T-helper 22 cell (primary cell): Measurements from ENCODE around the gene GATAD2B.
"Not testable (repeated sequence)": the region's sequence is repeated elsewhere in the genome, so short reads cannot be mapped to it uniquely, and the experiment has no call there.

ENCODE experiments used
- DNase-seq: peaks from one replicate; pipeline ENCODE4 v3.0.0-alpha.2; 2020; ENCODE audit warnings: low read depth

Gene GATAD2B

DNA sequence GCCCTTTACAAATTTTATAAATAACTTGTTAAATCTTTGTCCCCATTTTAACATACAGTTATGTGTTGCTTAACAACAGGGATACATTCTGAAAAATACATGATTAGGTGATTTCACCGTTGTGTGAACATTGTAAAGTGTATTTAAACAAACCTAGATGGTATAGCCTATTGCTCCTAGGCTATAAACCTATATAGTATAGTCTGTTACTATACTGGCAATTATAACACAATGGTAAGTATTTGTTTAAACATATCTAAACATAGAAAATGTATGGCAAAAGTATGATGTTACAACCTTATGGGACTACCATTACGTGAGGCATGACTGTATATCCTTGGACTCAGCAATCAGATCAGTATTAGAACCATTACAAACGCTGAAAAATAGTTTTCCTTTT lies 36.6 kb downstream of the GATAD2B start:
- no peak for DNase-seq

DNA sequence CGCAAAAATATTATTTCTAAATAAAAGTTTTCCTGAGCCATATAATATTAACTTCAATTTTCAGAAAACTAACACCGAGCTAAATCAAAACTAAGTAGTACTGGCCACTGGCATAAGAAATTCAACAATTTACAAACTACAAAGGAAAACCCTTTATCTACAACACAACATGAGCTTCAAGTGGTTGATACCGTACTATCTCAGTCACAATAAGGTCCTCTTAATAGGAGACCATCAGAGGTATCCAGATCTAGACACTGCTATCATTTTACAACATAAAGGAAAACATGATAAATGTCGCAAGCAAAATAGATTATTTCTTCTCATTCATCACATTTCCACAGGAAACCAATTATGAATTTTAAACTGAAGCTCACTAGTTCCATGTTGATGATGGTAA lies 39.5 kb downstream of the GATAD2B start:
- DNase-seq: no peak

DNA sequence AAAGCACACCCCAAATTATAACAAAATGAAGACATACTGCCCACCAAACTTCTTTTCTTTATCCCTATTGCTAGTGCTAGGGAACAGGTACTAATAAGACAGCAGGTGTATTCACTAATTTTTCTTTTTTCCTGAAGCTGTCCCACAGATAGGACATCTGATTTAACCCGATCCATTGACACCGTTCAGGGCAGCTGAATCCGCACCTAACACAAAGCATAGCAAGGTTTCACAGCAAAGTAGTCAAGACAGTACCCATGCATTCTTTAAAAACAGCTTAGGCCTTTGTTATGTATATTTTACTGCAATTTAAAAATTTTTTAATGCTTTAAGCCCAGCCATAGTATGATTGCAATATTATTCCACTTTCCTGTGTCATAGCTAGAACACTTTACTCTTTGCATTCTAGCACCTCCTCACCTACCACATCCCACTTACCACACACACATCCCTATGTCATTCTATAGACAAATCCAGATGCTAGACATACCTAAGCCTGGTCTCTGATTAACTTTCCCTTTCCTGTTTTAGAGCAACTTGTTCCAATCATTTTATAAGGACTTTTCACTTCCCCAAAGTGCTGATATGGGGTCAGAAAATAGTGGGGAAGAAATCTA lies 40.4 kb downstream of the GATAD2B start:
- DNase-seq: no peak

GRCh38 chr1:153881751-153882150 lies 41.0 kb downstream of the GATAD2B start:
- no peak for DNase-seq

GRCh38 chr1:153880962-153881361 lies 41.8 kb downstream of the GATAD2B start:
- no peak for DNase-seq

GRCh38 chr1:153880024-153880423 lies 42.7 kb downstream of the GATAD2B start:
- no peak for DNase-seq

- DNase-seq: no peak
Measured at GRCh38 chr1:153877112-153877511, 45.7 kb downstream of the GATAD2B start.

DNA sequence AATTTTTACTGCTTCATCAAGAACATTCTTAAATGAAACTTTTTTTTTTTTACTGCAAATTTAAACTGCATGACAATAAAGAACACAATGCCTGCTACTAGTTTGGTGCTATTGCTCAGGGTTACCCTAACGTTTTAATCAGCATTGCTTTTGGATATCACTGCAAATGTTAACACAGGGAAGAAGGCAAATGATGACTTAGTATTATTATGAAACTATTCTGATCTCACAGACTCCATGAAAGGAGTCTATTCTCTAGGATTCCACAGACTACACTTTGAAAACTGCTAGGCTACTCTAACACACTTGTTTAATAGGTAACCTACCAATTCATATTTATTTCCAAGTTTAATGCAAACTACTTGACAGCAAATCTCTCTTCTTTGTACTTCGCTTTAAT lies 49.8 kb downstream of the GATAD2B start:
- no peak for DNase-seq

DNA sequence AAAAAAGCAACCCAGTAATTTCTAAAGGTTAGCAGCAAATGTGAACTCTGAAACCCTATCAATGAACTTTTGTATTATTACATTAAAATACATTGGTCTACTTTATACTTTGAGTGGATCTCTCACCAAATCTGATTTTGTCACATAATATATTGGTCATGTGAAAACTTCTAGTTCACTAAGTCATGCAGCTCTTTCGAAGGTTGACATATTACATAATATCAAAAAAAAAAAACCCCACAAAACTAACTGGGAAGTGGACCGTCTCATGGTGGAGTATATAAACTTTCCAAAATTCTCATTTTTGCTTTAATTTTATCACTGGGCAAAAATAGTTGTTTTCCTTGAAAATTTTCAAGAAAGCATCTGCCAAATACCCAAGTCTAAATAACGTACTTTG lies 50.4 kb downstream of the GATAD2B start:
- DNase-seq: no peak

DNA sequence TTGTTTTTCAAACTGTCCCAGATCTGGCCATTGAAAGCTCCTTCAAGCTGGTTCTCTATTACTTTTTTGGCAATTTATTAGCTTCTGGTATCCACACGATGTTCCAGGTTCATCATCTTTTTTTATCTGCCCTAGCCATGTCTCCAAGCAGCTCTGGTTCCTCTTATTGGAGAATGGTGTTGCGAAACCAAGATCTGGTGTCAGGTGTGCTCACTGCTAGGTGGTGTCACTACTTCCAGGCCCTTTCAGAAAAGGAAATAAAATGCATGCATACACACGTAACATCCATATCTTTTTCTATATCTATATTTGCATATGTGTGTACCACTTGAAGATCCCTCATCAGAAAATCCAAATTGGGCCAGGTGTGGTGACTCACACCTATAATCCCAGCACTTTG lies 53.3 kb downstream of the GATAD2B start:
- no peak for DNase-seq

DNA sequence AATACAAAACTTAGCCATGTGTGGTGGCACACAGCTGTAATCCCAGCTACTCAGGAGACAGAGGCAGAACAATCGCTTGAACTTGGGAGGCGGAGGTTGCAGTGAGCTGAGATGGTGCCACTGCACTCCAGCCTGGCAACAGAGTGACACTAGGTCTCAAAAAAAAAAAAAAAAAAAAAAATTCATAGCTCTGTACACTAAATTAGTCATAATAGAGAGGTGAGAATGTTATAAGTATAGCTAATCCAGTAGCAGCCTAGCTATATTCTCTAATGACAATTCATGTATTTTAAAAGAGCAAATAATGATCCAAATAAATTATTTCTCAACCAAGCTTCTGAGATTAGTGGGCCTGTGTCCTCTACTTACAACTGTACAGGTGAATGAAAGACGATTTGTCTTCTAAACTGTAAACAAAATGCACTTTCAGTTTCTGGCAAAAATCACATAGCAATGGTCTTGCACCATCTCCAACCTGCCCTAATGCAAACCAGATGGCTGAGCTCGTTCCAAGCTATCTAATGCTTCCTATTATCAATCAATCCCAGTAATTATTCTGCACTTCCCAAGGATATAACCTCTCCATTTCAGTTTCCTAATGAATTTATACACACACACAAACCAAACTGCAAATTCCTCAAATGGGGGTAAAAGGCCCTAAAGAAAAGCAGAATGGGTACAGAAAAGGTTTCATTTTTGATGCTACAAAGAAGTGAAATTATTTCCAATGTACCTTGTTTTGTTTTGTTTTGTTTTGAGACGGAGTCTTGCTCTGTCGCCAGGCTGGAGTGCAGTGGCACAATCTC lies 56.5 kb downstream of the GATAD2B start:
- DNase-seq: no peak

DNA sequence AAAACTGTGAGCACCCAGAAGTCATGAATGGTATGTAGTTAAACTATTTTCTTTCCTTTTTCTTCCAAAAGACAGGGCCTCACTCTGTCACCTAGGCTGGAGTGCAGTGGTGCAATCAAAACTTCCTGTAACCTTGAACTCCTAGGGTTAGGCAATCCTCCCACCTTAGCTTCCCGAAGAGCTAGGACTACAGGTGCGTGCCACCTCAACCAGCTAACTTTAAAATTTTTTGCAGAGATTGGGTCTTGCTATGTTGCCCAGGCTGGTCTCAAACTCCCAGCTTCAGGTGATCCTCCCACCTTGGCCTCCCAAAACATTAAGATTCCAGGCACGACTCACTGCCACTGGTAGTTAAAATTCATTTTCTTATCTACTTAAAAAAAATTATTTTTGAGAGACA lies 62.5 kb downstream of the GATAD2B start:
- no peak for DNase-seq

- DNase-seq: no peak
Measured at GRCh38 chr1:153857505-153857904, 65.3 kb downstream of the GATAD2B start.

GRCh38 chr1:153856763-153857162 lies 66.0 kb downstream of the GATAD2B start:
- DNase-seq: no peak

DNA sequence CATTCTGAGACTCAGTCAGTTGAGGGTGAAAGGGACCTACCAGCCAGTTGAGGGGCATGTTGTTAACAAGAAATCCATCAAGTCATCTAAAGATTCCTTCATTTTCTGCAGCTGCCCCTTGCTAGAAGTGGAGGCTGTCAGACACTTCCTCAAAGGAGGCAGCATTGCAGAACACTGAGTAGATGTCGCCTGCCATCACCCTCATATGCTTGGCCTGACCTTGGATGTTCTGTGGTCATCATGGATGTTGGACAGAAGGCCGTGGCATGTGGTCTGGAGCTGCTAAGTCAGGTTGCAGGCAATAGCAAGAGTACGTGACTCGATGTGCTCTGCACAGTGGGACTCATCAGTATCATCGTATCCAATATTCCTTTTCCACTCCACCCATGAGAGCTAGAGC lies 70.6 kb downstream of the GATAD2B start:
- DNase-seq: no peak

DNA sequence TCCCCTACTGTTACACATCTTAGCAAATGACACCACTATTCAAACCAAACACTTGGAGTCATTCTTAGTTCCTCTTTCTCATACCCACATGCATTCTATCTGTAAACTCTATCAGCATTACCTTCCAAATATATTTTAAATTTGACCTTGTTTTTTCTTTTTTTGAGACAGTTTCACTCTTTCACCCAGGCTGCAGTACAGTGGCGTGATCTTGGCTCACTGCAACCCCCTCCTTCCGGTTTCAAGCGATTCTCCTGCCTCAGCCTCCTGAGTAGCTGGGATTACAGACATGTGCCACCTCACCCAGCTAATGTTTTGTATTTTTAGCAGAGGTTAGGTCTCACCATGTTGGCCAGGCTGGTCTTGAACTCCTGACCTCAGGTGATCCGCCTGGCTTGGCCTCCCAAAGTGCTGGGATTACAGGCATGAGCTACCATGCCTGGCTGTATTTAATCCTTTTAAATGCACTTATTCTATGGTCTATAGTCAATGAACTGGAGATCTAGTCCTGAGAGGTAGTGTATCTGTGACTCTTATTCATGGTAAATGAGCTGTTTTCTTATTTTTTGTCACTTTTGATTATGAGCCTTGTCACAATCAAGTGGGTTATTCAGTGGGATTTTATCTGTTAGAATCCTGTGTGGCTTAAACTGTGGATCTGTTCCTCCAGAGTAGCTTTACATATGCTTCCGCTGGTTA lies 73.1 kb downstream of the GATAD2B start:
- no peak for DNase-seq

GRCh38 chr1:153848805-153849204 lies 74.0 kb downstream of the GATAD2B start:
- DNase-seq: no peak

- no peak for DNase-seq
Measured at GRCh38 chr1:153845158-153845557, 77.6 kb downstream of the GATAD2B start.

DNA sequence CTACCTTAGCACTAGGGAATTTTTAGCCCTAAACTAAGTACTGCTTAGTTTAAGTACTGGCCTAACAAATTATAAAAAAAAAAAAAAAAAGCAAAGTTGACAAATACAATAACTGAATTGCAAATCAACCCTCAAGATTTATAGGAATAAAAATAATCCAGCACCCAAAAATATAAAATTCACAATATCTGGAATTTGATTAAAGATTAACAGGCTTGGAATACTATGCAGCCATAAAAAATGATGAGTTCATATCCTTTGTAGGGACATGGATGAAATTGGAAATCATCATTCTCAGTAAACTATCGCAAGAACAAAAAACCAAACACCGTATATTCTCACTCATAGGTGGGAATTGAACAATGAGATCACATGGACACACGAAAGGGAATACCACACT lies 78.4 kb downstream of the GATAD2B start:
- DNase-seq: not testable (repeated sequence)

DNA sequence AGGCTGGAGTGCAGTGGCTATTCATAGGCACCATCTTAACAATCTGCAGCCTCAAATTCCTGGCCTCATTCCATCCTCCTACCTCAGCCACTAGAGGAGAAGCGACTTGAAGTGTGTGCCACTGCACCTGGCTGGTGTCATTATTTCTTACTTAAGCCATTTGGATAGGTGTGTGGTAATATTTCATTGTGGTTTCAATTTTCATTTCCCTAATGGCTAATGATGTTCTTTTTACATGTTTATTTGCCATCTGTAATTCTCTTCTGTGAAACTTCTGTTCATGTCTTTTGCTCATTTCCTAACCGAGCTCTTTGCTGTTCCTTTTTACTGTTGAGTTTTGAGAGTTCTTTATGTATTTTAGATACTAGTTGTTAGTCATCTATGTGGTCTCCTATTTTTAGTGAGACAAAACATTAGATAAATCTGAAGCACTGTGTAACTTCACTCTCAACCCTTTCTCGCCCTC lies 80.7 kb downstream of the GATAD2B start:
- DNase-seq: no peak

DNA sequence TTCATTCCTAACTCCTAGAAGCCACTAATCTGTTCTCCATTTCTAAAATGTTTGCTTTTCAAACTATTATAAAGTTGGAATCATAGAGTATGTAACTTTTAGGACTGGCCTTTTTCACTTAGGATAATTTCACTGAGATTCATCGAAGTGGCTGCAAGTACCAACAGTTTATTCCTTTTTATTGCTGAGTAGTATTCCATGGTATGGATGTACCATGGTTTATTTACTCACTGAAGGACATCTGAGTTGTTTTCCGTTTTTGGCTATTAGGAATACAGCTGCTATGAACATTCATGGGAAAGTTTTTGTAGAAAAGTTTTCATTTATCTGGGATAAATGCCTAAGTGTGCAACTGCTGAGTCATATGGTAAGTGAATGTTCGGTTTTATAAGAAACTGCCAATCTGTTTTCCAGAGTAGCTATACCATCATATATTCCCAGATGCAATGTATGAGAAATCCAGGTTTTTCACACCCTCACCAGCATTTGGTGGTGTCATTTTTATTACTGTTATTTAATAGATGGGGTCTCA lies 81.2 kb downstream of the GATAD2B start:
- DNase-seq: no peak

- DNase-seq: not testable (repeated sequence)
Measured at GRCh38 chr1:153840774-153841173, 82.0 kb downstream of the GATAD2B start.

- not testable (repeated sequence) for DNase-seq
Measured at GRCh38 chr1:153833968-153834367, 88.8 kb downstream of the GATAD2B start.
